HepG2 (cell line): ENCODE data around the gene SPHK2. TPM values are rescaled to one million over a fixed set of nuclear protein-coding genes. Genes with fewer than 3 reads are reported as not detected.

Source experiments
- ASH2L ChIP-seq: fragments of 300-600, 200-600 bp; sonication (generic); IDR thresholded peaks from 2 replicates; pipeline ENCODE4 v1.7.0; 2017; ENCODE audit warnings: low read depth, mild to moderate bottlenecking, moderate library complexity, mixed read lengths, low read length; ENCODE audit not compliant: insufficient read length
- CREBL2 ChIP-seq: sonication (generic); formaldehyde crosslinking; IDR thresholded peaks from 2 replicates; pipeline ENCODE4 v1.8.1; 2023; ENCODE audit warnings: missing genetic modification reagents, mild to moderate bottlenecking, borderline replicate concordance
- HMG20B ChIP-seq: conservative IDR thresholded peaks from 2 replicates; pipeline ENCODE4 v1.6.1; 2016; ENCODE audit warnings: missing genetic modification reagents, missing compliant biosample characterization
- ISX ChIP-seq: sonication (generic); formaldehyde crosslinking; conservative IDR thresholded peaks from 2 replicates; pipeline ENCODE4 v1.5.0; 2020; ENCODE audit warnings: missing genetic modification reagents
- KDM4B ChIP-seq: sonication (generic); formaldehyde crosslinking; IDR thresholded peaks from 2 replicates; pipeline ENCODE4 v1.4.0; 2020; ENCODE audit warnings: missing genetic modification reagents
- KDM5A ChIP-seq: fragments of 200-600 bp; sonication (generic); IDR thresholded peaks from 2 replicates; pipeline ENCODE4 v1.7.0; 2018; ENCODE audit warnings: antibody characterized with exemption, mild to moderate bottlenecking, low read length, borderline replicate concordance
- KLF11 ChIP-seq: IDR thresholded peaks from 2 replicates; pipeline ENCODE4 v1.6.1; 2016; ENCODE audit warnings: missing compliant biosample characterization
- MBD4 ChIP-seq: IDR thresholded peaks from 2 replicates; pipeline ENCODE4 v1.6.1; 2012; ENCODE audit warnings: low read length, inconsistent platforms, borderline replicate concordance
- MBNL3 ChIP-seq: fragments of 250-450 bp; sonication (Bioruptor Pico); conservative IDR thresholded peaks from 2 replicates; pipeline ENCODE4 v1.8.0; 2022; ENCODE audit warnings: mild to moderate bottlenecking, inconsistent platforms
- NFE2L1 ChIP-seq: sonication (generic); formaldehyde crosslinking; IDR thresholded peaks from 2 replicates; pipeline ENCODE4 v1.4.0; 2020; ENCODE audit warnings: missing genetic modification reagents, mild to moderate bottlenecking, borderline replicate concordance
- NR2F6 ChIP-seq, 2 experiments: IDR thresholded peaks; 2 replicates each; pipeline ENCODE4 v1.6.1; 2016; ENCODE audit warnings: antibody characterized with exemption in 1 of 2, mild to moderate bottlenecking in 1 of 2
- SETDB1 ChIP-seq: sonication (generic); formaldehyde crosslinking; IDR thresholded peaks from 2 replicates; pipeline ENCODE4 v1.5.1; 2020; ENCODE audit warnings: missing genetic modification reagents, mild to moderate bottlenecking, borderline replicate concordance
- THAP11 ChIP-seq: IDR thresholded peaks from 2 replicates; pipeline ENCODE4 v1.6.1; 2016; ENCODE audit warnings: missing biosample characterization, missing genetic modification reagents
- ZBTB2 ChIP-seq: sonication (generic); formaldehyde crosslinking; IDR thresholded peaks from 2 replicates; pipeline ENCODE4 v1.8.0; 2022; ENCODE audit warnings: low read depth, missing genetic modification reagents
- ZBTB4 ChIP-seq: sonication (generic); formaldehyde crosslinking; IDR thresholded peaks from 2 replicates; pipeline ENCODE4 v1.4.0; 2020; ENCODE audit warnings: missing genetic modification reagents, mild to moderate bottlenecking, borderline replicate concordance
- ZNF468 ChIP-seq: sonication (generic); formaldehyde crosslinking; IDR thresholded peaks from 2 replicates; pipeline ENCODE4 v1.8.0; 2022; ENCODE audit warnings: mild to moderate bottlenecking, moderate library complexity, missing genetic modification reagents
- ZNF569 ChIP-seq: sonication (generic); formaldehyde crosslinking; IDR thresholded peaks from 2 replicates; pipeline ENCODE4 v1.5.0; 2020; ENCODE audit warnings: mild to moderate bottlenecking, missing genetic modification reagents, moderate library complexity, borderline replicate concordance
- ZNF576 ChIP-seq: sonication (generic); formaldehyde crosslinking; IDR thresholded peaks from 2 replicates; pipeline ENCODE4 v1.4.0; 2020; ENCODE audit warnings: mild to moderate bottlenecking, missing genetic modification reagents
- ZNF605 ChIP-seq: sonication (generic); formaldehyde crosslinking; IDR thresholded peaks from 2 replicates; pipeline ENCODE4 v1.8.0; 2022; ENCODE audit warnings: mild to moderate bottlenecking, missing genetic modification reagents
- ZSCAN21 ChIP-seq: sonication (generic); formaldehyde crosslinking; IDR thresholded peaks from 2 replicates; pipeline ENCODE4 v1.8.0; 2022; ENCODE audit warnings: mild to moderate bottlenecking, missing genetic modification reagents, moderate library complexity, borderline replicate concordance
- polyA plus RNA-seq, 8 experiments: library from polyadenylated mRNA; depleted of rRNA in 3 of 8; stranded (reverse) in 7 of 8; unstranded in 1 of 8; fragments of >200 nt; fragmentation: Illumina TruSeq in 4 of 8; extraction: Trizol in 4 of 8; gene quantifications; 2 replicates each; pipeline versions ENCODE4 v1.2.1 to v1.2.3, GENCODE V29; 2011 to 2016; ENCODE audit warnings: low read depth in 4 of 8, missing spikeins in 1 of 8, mixed read lengths in 1 of 8; ENCODE audit not compliant: insufficient read depth in 1 of 8
- total RNA-seq, 5 experiments: library from RNA; depleted of rRNA; stranded (reverse); fragments of >200 nt; fragmentation: Illumina TruSeq; extraction: Trizol; gene quantifications; 2 replicates each; pipeline ENCODE4 v1.2.3, GENCODE V29; 2016; ENCODE audit warnings: low read depth in 1 of 5
- TF ChIP-seq, protein P1 (sequence below): sonication (generic); formaldehyde crosslinking; IDR thresholded peaks from 2 replicates; pipeline ENCODE4 v1.9.0; 2022; ENCODE audit warnings: missing genetic modification reagents, mild to moderate bottlenecking, borderline replicate concordance
- TF ChIP-seq, protein P2 (sequence below): sonication (generic); formaldehyde crosslinking; IDR thresholded peaks from 2 replicates; pipeline ENCODE4 v1.4.0; 2020; ENCODE audit warnings: mild to moderate bottlenecking, missing genetic modification reagents

SPHK2 gene
- total and polyA plus RNA-seq, 2 of the 13 experiments (the other 11 are each of a cell fraction or from before 2014, with no cell fraction given) = 2.9 to 14.4 TPM

DNA sequence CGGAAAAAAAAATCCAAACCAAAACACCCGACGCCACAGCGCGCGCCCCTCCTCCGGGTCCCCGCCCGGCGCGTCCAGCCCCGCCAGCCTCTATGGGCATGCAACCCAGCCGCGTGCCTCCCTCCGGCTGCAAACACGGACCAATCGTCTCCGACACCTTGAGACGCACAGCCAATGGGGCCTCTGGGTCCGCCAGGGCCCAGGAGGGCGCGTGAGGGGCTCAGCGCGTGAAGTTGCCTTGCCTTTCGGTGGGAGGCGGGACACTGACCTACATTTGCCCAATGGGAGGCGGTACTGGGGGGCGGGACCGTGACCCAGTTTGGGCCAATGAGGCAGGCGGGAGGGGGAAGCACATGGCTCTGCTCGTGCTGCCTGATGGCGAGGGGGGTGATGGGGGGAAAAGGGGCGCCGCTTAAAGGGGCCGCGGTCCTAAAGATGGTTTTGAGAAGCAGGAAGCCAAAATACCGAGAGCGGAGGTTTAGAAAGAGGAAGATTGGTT, 18.2 kb downstream of the SPHK2 start (continued):
- TF ChIP-seq KDM5A (no peak), THAP11 (CRISPR knock-in tag) (peak; percentile 78), ISX (CRISPR knock-in tag) (no peak), KDM4B (CRISPR knock-in tag) (no peak; the same call in 1 of the 2 replicates), MBD4 (no peak), MBNL3 (CRISPR knock-in tag) (no peak), ZNF569 (CRISPR knock-in tag) (0 out of 2 replicates have a peak, but pooled peaks have one; percentile 57), CREBL2 (0 out of 2 replicates have a peak, but pooled peaks have one; percentile 31), ZSCAN21 (CRISPR knock-in tag) (peak; percentile 88; the same call in 1 of the 2 replicates), HMG20B (CRISPR knock-in tag) (0 out of 2 replicates have a peak, but pooled peaks have one; percentile 41), SETDB1 (CRISPR knock-in tag) (no peak), ZNF468 (CRISPR knock-in tag) (0 out of 2 replicates have a peak, but pooled peaks have one; percentile 69), ZBTB2 (CRISPR knock-in tag) (peak; percentile 69), ASH2L (peak; percentile 45), ZBTB4 (CRISPR knock-in tag) (0 out of 2 replicates have a peak, but pooled peaks have one; percentile 19), NR2F6 (IDR thresholded peaks at IDR 0.05) (no peak), NR2F6 (CRISPR knock-in tag; IDR thresholded peaks at IDR 0.05) (peak; percentile 40; the same call in 1 of the 2 replicates), NFE2L1 (CRISPR knock-in tag) (peak; percentile 74; the same call in 1 of the 2 replicates), ZNF576 (CRISPR knock-in tag) (no peak; the same call in 1 of the 2 replicates), ZNF605 (CRISPR knock-in tag) (peak; percentile 94), KLF11 (CRISPR knock-in tag) (peak; percentile 64)
- TF ChIP-seq, protein P1, sequence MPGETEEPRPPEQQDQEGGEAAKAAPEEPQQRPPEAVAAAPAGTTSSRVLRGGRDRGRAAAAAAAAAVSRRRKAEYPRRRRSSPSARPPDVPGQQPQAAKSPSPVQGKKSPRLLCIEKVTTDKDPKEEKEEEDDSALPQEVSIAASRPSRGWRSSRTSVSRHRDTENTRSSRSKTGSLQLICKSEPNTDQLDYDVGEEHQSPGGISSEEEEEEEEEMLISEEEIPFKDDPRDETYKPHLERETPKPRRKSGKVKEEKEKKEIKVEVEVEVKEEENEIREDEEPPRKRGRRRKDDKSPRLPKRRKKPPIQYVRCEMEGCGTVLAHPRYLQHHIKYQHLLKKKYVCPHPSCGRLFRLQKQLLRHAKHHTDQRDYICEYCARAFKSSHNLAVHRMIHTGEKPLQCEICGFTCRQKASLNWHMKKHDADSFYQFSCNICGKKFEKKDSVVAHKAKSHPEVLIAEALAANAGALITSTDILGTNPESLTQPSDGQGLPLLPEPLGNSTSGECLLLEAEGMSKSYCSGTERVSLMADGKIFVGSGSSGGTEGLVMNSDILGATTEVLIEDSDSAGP (CRISPR knock-in tag) = peak; percentile 100
- TF ChIP-seq, protein P2, sequence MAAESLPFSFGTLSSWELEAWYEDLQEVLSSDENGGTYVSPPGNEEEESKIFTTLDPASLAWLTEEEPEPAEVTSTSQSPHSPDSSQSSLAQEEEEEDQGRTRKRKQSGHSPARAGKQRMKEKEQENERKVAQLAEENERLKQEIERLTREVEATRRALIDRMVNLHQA (CRISPR knock-in tag) = no peak
